ENCODE data around the gene CIRBP.

CIRBP gene

GRCh38 chr19:1249990-1250436 lies 19.1 kb upstream of the CIRBP start:
- TF ChIP-seq RAD21 (IDR thresholded peaks at IDR 0.05; ENCODE audit: low read depth) (no peak), CREB1 (IDR thresholded peaks at IDR 0.05; ENCODE audit: low read depth) (no peak), TAF1 (IDR thresholded peaks at IDR 0.05; ENCODE audit: low read depth) (no peak)
- TF ChIP-seq, protein P1, sequence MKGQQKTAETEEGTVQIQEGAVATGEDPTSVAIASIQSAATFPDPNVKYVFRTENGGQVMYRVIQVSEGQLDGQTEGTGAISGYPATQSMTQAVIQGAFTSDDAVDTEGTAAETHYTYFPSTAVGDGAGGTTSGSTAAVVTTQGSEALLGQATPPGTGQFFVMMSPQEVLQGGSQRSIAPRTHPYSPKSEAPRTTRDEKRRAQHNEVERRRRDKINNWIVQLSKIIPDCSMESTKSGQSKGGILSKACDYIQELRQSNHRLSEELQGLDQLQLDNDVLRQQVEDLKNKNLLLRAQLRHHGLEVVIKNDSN (IDR thresholded peaks at IDR 0.05), result no peak

DNA sequence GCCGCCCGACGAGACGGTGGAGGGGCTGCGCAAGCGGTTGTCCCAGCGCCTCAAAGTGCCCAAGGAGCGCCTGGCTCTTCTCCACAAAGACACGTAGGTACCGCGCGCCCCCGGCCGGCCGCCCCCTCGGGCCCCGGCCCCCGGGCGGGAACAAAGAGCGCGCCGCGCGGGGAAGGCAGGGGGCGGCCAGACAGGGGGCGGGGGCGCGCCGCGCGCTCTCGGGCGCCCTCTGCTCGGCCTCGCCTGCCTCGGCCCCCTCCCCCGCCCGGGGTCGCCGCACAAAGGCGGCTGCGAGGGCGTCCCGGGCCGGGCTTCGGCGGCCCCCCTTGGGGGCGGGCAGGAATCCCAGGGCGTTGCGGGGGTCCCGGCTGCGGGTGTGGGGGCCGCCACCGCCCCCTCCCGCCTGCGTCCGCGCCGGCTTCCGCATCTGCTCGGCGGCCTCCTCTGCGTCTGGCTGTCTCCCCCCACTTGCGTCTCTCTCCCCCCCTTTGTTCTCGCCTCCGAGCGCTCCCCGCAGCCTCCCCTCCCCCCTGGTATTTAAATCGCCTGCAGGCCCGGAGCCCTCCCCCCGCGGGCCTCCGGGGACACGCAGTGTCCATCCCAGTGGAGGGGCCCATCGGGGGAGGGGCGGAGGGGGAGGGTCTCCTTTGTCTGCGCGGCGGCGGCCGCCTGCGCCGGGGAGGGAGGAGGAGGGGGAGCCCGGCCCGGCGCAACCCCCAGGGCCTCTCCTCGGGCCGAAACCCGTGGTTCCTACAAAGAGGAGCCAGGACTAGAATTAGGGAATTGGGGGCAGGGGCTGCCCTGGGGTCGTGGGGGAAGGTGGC lies 18.5 kb upstream of the CIRBP start:
- TF ChIP-seq NFIC (IDR thresholded peaks at IDR 0.05) (no peak), CREB1 (IDR thresholded peaks at IDR 0.05; ENCODE audit: low read depth) (no peak), TEAD4 (IDR thresholded peaks at IDR 0.05) (no peak), RAD21 (IDR thresholded peaks at IDR 0.05; ENCODE audit: low read depth) (no peak), TCF12 (IDR thresholded peaks at IDR 0.05; ENCODE audit: low read depth) (peak; percentile 17; the same call in 1 of the 2 replicates), ZBTB7A (IDR thresholded peaks at IDR 0.05; ENCODE audit: low read depth) (peak; percentile 29; the same call in 1 of the 2 replicates)

- TF ChIP-seq EGR1 (IDR thresholded peaks at IDR 0.05) (no peak), ZBTB7A (IDR thresholded peaks at IDR 0.05; ENCODE audit: low read depth) (peak; percentile 13), TCF12 (IDR thresholded peaks at IDR 0.05; ENCODE audit: low read depth) (no peak), CEBPB (IDR thresholded peaks at IDR 0.05) (no peak), YY1 (IDR thresholded peaks at IDR 0.05; ENCODE audit: low read depth) (no peak), MAX (IDR thresholded peaks at IDR 0.05) (peak; percentile 8; the same call in 1 of the 2 replicates)
Measured at GRCh38 chr19:1251330-1252220, 17.6 kb upstream of the CIRBP start.

GRCh38 chr19:1252221-1252820 lies 16.8 kb upstream of the CIRBP start:
- no peak; the same call in 1 of the 2 replicates for TF ChIP-seq ZBTB7A (IDR thresholded peaks at IDR 0.05; ENCODE audit: low read depth)
- peak; percentile 87 for TF ChIP-seq EP300 (IDR thresholded peaks at IDR 0.05; ENCODE audit: borderline replicate concordance)
- TF ChIP-seq, protein P1 (IDR thresholded peaks at IDR 0.05), result no peak; the same call in 1 of the 2 replicates
- TF ChIP-seq RAD21 (IDR thresholded peaks at IDR 0.05; ENCODE audit: low read depth), result no peak
- no peak for TF ChIP-seq REST (IDR thresholded peaks at IDR 0.05; ENCODE audit: low read depth)
- TF ChIP-seq FOXM1 (IDR thresholded peaks at IDR 0.05; ENCODE audit: borderline replicate concordance, low read depth), result peak; percentile 52; the same call in 1 of the 2 replicates
- peak; percentile 71 for TF ChIP-seq NFIC (IDR thresholded peaks at IDR 0.05)
- TF ChIP-seq TCF12 (IDR thresholded peaks at IDR 0.05; ENCODE audit: low read depth), result peak; percentile 91
- TF ChIP-seq CREB1 (IDR thresholded peaks at IDR 0.05; ENCODE audit: low read depth), result no peak
- TF ChIP-seq CEBPB (IDR thresholded peaks at IDR 0.05), result peak; percentile 51; the same call in 1 of the 2 replicates
- TF ChIP-seq TEAD4 (IDR thresholded peaks at IDR 0.05), result peak; percentile 72; the same call in 1 of the 2 replicates
- TF ChIP-seq MAX (IDR thresholded peaks at IDR 0.05), result peak; percentile 30; the same call in 1 of the 2 replicates
- no peak for TF ChIP-seq EGR1 (IDR thresholded peaks at IDR 0.05)
- peak; percentile 24; the same call in 1 of the 2 replicates for TF ChIP-seq YY1 (IDR thresholded peaks at IDR 0.05; ENCODE audit: low read depth)
- TF ChIP-seq TAF1 (IDR thresholded peaks at IDR 0.05; ENCODE audit: low read depth), result no peak

- peak; percentile 95 for TF ChIP-seq ZBTB7A (IDR thresholded peaks at IDR 0.05; ENCODE audit: low read depth)
- TF ChIP-seq YY1 (IDR thresholded peaks at IDR 0.05; ENCODE audit: low read depth), result peak; percentile 18; the same call in 1 of the 2 replicates
- TF ChIP-seq TEAD4 (IDR thresholded peaks at IDR 0.05), result no peak
- TF ChIP-seq RAD21 (IDR thresholded peaks at IDR 0.05; ENCODE audit: low read depth), result no peak
- TF ChIP-seq CREB1 (IDR thresholded peaks at IDR 0.05; ENCODE audit: low read depth), result no peak
- TF ChIP-seq, protein P1 (IDR thresholded peaks at IDR 0.05), result no peak
- peak; percentile 81 for TF ChIP-seq NFIC (IDR thresholded peaks at IDR 0.05)
- 0 out of 2 replicates have a peak, but pooled peaks have one; percentile 0 for TF ChIP-seq EGR1 (IDR thresholded peaks at IDR 0.05)
- no peak for TF ChIP-seq TAF1 (IDR thresholded peaks at IDR 0.05; ENCODE audit: low read depth)
- no peak for TF ChIP-seq REST (IDR thresholded peaks at IDR 0.05; ENCODE audit: low read depth)
- TF ChIP-seq EP300 (IDR thresholded peaks at IDR 0.05; ENCODE audit: borderline replicate concordance), result 0 out of 2 replicates have a peak, but pooled peaks have one; percentile 19
- TF ChIP-seq TCF12 (IDR thresholded peaks at IDR 0.05; ENCODE audit: low read depth), result peak; percentile 61
- TF ChIP-seq CEBPB (IDR thresholded peaks at IDR 0.05), result no peak
- TF ChIP-seq MAX (IDR thresholded peaks at IDR 0.05), result peak; percentile 26
- peak; percentile 27; the same call in 1 of the 2 replicates for TF ChIP-seq FOXM1 (IDR thresholded peaks at IDR 0.05; ENCODE audit: borderline replicate concordance, low read depth)
Measured at GRCh38 chr19:1252821-1253513, 16.2 kb upstream of the CIRBP start.

Data from Ishikawa (cell line).